GM12873 (cell line): ENCODE measurements around the gene DYNLRB1.

Experiments used
- CTCF ChIP-seq: IDR thresholded peaks from 2 replicates; pipeline ENCODE4 v1.5.1; 2012; ENCODE audit warnings: low read depth, mild to moderate bottlenecking, moderate library complexity, low read length, control low read depth; ENCODE audit not compliant: insufficient read depth; ENCODE audit errors: missing control alignments

Gene DYNLRB1

DNA sequence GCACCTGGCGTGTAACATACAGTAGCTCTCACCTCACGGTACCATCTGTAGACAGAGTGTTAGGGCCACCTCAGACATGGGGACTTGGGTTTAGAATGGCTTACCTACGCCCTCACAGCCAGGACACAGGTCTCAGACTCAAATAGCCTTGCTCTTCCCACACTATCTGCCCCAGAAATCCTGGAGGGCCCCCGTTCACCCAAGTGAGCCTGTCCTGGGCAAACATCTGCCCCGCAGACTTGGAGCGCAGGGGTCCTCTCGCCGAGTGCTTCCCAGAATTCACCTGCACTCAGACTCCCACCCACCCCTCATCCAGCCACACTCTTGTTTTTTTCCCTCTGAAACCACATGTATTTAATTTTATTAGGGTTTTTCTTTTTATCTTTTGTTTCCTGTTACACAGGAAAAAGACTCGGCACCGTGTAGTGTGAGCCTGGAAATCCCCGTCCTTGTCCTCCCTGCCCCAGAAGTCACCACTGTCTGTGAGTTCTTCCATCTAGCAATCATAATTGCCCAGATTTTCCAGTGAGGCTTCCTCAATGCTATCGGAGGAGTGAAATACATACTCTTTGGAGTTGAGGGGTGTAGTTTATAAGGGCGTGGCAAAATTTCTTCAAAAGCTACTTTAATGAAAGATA lies 25.2 kb downstream of the DYNLRB1 start:
- TF ChIP-seq CTCF: no peak

DNA sequence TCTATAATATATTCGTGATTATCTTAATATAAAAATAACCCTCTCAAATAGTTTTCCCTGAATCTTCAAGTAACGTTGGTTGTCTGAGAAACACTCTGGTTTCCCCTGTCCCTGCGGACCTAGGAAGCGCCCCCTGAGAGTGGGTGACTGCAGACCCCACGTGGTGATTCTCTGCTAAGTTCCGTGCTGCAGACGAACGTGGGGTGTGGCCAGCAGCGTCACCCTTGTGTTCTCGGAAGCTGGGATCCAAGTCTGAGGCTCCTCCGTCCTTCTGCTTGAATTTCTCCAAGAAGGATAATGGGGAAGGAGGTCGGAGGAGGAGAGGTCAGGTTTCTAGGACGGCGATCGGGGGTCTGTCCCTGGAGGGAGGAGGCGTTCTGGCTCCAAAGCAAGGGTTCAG lies 25.7 kb downstream of the DYNLRB1 start:
- TF ChIP-seq CTCF: no peak

GRCh38 chr20:34542439-34542838 lies 26.2 kb downstream of the DYNLRB1 start:
- no peak for TF ChIP-seq CTCF

GRCh38 chr20:34543463-34544056 lies 27.3 kb downstream of the DYNLRB1 start:
- no peak for TF ChIP-seq CTCF

GRCh38 chr20:34544109-34544796 lies 28.0 kb downstream of the DYNLRB1 start:
- TF ChIP-seq CTCF: no peak

GRCh38 chr20:34546751-34547181 lies 30.5 kb downstream of the DYNLRB1 start:
- no peak for TF ChIP-seq CTCF

- TF ChIP-seq CTCF: no peak
Measured at GRCh38 chr20:34547844-34548613, 31.8 kb downstream of the DYNLRB1 start.
